Loucy (cell line): ENCODE measurements around the gene SNX21.

Source experiments
- CTCF ChIP-seq: fragments of 200-600 bp; sonication (generic); conservative IDR thresholded peaks from 2 replicates; pipeline ENCODE4 v1.5.1; 2014; ENCODE audit warnings: mild to moderate bottlenecking, antibody characterized with exemption, low read length
- EZH2phosphoT487 ChIP-seq: fragments of 200-600 bp; IDR thresholded peaks from 2 replicates; pipeline ENCODE4 v1.6.1; 2018; ENCODE audit warnings: antibody characterized with exemption, mild to moderate bottlenecking, moderate library complexity, borderline replicate concordance

- TF ChIP-seq CTCF (no peak), EZH2phosphoT487 (no peak)
These were observed 16.0 kb upstream of the SNX21 start for GRCh38 chr20:45817376-45818194.
